ENCODE data around the gene UBE2J1.

Gene UBE2J1

GRCh38 chr6:89381031-89381430, 28.5 kb upstream of the UBE2J1 start:
- in situ Hi-C loops (cut with MboI; ENCODE audit: low sequenced_read_pairs, unreplicated experiment): no loop called here

GRCh38 chr6:89379281-89379680, 26.8 kb upstream of the UBE2J1 start:
- in situ Hi-C loops (cut with MboI; ENCODE audit: low sequenced_read_pairs, unreplicated experiment): no loop called here
- no peak for DNase-seq (ENCODE audit: low spot score)
- no peak for TF ChIP-seq CTCF (IDR thresholded peaks at IDR 0.05; ENCODE audit: borderline replicate concordance, control extremely low read depth, extremely low read depth, insufficient read depth, missing control alignments)

More at GRCh38 chr6:89381031-89381430, 28.5 kb upstream of the UBE2J1 start:
- no peak for DNase-seq (ENCODE audit: low spot score)
- TF ChIP-seq CTCF (IDR thresholded peaks at IDR 0.05; ENCODE audit: borderline replicate concordance, control extremely low read depth, extremely low read depth, insufficient read depth, missing control alignments): no peak

GRCh38 chr6:89378628-89379027, 26.1 kb upstream of the UBE2J1 start:
- in situ Hi-C loops (cut with MboI; ENCODE audit: low sequenced_read_pairs, unreplicated experiment): no loop called here
- no peak for TF ChIP-seq CTCF (IDR thresholded peaks at IDR 0.05; ENCODE audit: borderline replicate concordance, control extremely low read depth, extremely low read depth, insufficient read depth, missing control alignments)
- DNase-seq (ENCODE audit: low spot score): no peak

GRCh38 chr6:89375427-89376267, 23.1 kb upstream of the UBE2J1 start:
- peak; percentile 49 for TF ChIP-seq CTCF (IDR thresholded peaks at IDR 0.05; ENCODE audit: borderline replicate concordance, control extremely low read depth, extremely low read depth, insufficient read depth, missing control alignments)
- in situ Hi-C loops (cut with MboI; ENCODE audit: low sequenced_read_pairs, unreplicated experiment): no loop called here
- DNase-seq (ENCODE audit: low spot score): no peak

- in situ Hi-C loops (cut with MboI; ENCODE audit: low sequenced_read_pairs, unreplicated experiment): no loop called here
- no peak for DNase-seq (ENCODE audit: low spot score)
- no peak for TF ChIP-seq CTCF (IDR thresholded peaks at IDR 0.05; ENCODE audit: borderline replicate concordance, control extremely low read depth, extremely low read depth, insufficient read depth, missing control alignments)
Measured at GRCh38 chr6:89372506-89372901, 20.0 kb upstream of the UBE2J1 start.

GRCh38 chr6:89371849-89372505, 19.5 kb upstream of the UBE2J1 start:
- DNase-seq (ENCODE audit: low spot score): peak; percentile 60
- in situ Hi-C loops (cut with MboI; ENCODE audit: low sequenced_read_pairs, unreplicated experiment): no loop called here
- peak; percentile 96 for TF ChIP-seq CTCF (IDR thresholded peaks at IDR 0.05; ENCODE audit: borderline replicate concordance, control extremely low read depth, extremely low read depth, insufficient read depth, missing control alignments)

Data from GM13976 (cell line).